Measurements from ENCODE around the gene CCDC158. TPM values are rescaled to one million over a fixed set of nuclear protein-coding genes. Genes with fewer than 3 reads are reported as not detected.

Gene CCDC158
- total and polyA plus RNA-seq, 2 experiments from 2014 or later = 0.21 to 0.27 TPM

DNA sequence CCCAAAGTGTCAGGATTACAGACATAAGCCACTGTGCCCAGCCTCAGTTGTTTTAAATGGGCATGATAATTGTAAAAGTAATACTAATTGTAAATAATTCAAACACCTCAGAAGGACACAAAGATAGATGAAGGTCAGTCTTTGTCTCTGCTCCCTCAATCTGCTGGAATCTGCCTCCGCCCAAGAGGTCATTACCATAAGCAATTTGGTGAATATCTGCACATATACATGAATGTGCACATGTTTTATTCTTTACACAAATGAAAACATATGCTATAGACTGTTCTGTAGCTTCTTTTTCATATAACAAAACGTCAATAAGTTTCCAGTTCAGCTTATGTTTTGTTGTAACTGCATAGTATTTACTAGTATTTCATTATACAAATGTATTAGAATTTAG is 107.4 kb downstream of the CCDC158 start:
- no peak for ATAC-seq
- DNase-seq (ENCODE audit: low spot score) = no peak
- H3K4me3 Mint-ChIP-seq = no peak overlapping the region
- H3K27ac Mint-ChIP-seq = no peak overlapping the region
- Histone ChIP-seq H3K4me1 (ENCODE audit: insufficient read depth) (no peaks in the 10 kb centered on the region), H4K20me1 (replicated peaks; ENCODE audit: insufficient read depth) (no peaks in the 10 kb centered on the region), H3K4me3 (no peak overlapping the region), H3K79me2 (replicated peaks; ENCODE audit: insufficient read depth) (no peaks in the 10 kb centered on the region), H3K4me2 (no peak overlapping the region), H3K36me3 (ENCODE audit: insufficient read depth) (no peaks in the 10 kb centered on the region; the same call in 1 of the 2 replicates), H3K27ac (ENCODE audit: low read depth) (no peak overlapping the region), H2AFZ (no peak overlapping the region), H3F3A (replicated peaks; ENCODE audit: low read depth) (no peaks in the 10 kb centered on the region), H3K9me2 (ENCODE audit: insufficient read depth) (no peaks in the 10 kb centered on the region), H3K27me3 (ENCODE audit: insufficient read depth) (no peaks in the 10 kb centered on the region)
- H3K4me1 Mint-ChIP-seq = no peaks in the 10 kb centered on the region; the same call in 2 of the 3 replicates
- TF ChIP-seq, protein P1, sequence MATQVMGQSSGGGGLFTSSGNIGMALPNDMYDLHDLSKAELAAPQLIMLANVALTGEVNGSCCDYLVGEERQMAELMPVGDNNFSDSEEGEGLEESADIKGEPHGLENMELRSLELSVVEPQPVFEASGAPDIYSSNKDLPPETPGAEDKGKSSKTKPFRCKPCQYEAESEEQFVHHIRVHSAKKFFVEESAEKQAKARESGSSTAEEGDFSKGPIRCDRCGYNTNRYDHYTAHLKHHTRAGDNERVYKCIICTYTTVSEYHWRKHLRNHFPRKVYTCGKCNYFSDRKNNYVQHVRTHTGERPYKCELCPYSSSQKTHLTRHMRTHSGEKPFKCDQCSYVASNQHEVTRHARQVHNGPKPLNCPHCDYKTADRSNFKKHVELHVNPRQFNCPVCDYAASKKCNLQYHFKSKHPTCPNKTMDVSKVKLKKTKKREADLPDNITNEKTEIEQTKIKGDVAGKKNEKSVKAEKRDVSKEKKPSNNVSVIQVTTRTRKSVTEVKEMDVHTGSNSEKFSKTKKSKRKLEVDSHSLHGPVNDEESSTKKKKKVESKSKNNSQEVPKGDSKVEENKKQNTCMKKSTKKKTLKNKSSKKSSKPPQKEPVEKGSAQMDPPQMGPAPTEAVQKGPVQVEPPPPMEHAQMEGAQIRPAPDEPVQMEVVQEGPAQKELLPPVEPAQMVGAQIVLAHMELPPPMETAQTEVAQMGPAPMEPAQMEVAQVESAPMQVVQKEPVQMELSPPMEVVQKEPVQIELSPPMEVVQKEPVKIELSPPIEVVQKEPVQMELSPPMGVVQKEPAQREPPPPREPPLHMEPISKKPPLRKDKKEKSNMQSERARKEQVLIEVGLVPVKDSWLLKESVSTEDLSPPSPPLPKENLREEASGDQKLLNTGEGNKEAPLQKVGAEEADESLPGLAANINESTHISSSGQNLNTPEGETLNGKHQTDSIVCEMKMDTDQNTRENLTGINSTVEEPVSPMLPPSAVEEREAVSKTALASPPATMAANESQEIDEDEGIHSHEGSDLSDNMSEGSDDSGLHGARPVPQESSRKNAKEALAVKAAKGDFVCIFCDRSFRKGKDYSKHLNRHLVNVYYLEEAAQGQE (IDR thresholded peaks at IDR 0.05; ENCODE audit: unreplicated experiment) = no peak
- TF ChIP-seq EZH2phosphoT487 (IDR thresholded peaks at IDR 0.05; ENCODE audit: unreplicated experiment) (no peak), CREB1 (CRISPR knock-in tag; IDR thresholded peaks at IDR 0.05; ENCODE audit: low read depth) (no peak), ZNF331 (CRISPR knock-in tag; IDR thresholded peaks at IDR 0.05; ENCODE audit: low read depth) (no peak), NANOG (IDR thresholded peaks at IDR 0.05; ENCODE audit: borderline replicate concordance) (no peak), POLR2AphosphoS5 (IDR thresholded peaks at IDR 0.05; ENCODE audit: low read depth) (no peak), STAT1 (IDR thresholded peaks at IDR 0.05; ENCODE audit: unreplicated experiment) (no peak), JUNB (IDR thresholded peaks at IDR 0.05; ENCODE audit: unreplicated experiment) (no peak), ZNF114 (CRISPR knock-in tag; IDR thresholded peaks at IDR 0.05) (no peak), EZH2 (IDR thresholded peaks at IDR 0.05; ENCODE audit: low read depth, unreplicated experiment) (no peak)
- TF ChIP-seq, protein P2, sequence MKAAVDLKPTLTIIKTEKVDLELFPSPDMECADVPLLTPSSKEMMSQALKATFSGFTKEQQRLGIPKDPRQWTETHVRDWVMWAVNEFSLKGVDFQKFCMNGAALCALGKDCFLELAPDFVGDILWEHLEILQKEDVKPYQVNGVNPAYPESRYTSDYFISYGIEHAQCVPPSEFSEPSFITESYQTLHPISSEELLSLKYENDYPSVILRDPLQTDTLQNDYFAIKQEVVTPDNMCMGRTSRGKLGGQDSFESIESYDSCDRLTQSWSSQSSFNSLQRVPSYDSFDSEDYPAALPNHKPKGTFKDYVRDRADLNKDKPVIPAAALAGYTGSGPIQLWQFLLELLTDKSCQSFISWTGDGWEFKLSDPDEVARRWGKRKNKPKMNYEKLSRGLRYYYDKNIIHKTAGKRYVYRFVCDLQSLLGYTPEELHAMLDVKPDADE (IDR thresholded peaks at IDR 0.05) = no peak
- TF ChIP-seq, protein P3, sequence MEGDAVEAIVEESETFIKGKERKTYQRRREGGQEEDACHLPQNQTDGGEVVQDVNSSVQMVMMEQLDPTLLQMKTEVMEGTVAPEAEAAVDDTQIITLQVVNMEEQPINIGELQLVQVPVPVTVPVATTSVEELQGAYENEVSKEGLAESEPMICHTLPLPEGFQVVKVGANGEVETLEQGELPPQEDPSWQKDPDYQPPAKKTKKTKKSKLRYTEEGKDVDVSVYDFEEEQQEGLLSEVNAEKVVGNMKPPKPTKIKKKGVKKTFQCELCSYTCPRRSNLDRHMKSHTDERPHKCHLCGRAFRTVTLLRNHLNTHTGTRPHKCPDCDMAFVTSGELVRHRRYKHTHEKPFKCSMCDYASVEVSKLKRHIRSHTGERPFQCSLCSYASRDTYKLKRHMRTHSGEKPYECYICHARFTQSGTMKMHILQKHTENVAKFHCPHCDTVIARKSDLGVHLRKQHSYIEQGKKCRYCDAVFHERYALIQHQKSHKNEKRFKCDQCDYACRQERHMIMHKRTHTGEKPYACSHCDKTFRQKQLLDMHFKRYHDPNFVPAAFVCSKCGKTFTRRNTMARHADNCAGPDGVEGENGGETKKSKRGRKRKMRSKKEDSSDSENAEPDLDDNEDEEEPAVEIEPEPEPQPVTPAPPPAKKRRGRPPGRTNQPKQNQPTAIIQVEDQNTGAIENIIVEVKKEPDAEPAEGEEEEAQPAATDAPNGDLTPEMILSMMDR (conservative IDR thresholded peaks at IDR 0.05; ENCODE audit: low read depth in 2 of 2) = no peak
- TF ChIP-seq, protein P4, sequence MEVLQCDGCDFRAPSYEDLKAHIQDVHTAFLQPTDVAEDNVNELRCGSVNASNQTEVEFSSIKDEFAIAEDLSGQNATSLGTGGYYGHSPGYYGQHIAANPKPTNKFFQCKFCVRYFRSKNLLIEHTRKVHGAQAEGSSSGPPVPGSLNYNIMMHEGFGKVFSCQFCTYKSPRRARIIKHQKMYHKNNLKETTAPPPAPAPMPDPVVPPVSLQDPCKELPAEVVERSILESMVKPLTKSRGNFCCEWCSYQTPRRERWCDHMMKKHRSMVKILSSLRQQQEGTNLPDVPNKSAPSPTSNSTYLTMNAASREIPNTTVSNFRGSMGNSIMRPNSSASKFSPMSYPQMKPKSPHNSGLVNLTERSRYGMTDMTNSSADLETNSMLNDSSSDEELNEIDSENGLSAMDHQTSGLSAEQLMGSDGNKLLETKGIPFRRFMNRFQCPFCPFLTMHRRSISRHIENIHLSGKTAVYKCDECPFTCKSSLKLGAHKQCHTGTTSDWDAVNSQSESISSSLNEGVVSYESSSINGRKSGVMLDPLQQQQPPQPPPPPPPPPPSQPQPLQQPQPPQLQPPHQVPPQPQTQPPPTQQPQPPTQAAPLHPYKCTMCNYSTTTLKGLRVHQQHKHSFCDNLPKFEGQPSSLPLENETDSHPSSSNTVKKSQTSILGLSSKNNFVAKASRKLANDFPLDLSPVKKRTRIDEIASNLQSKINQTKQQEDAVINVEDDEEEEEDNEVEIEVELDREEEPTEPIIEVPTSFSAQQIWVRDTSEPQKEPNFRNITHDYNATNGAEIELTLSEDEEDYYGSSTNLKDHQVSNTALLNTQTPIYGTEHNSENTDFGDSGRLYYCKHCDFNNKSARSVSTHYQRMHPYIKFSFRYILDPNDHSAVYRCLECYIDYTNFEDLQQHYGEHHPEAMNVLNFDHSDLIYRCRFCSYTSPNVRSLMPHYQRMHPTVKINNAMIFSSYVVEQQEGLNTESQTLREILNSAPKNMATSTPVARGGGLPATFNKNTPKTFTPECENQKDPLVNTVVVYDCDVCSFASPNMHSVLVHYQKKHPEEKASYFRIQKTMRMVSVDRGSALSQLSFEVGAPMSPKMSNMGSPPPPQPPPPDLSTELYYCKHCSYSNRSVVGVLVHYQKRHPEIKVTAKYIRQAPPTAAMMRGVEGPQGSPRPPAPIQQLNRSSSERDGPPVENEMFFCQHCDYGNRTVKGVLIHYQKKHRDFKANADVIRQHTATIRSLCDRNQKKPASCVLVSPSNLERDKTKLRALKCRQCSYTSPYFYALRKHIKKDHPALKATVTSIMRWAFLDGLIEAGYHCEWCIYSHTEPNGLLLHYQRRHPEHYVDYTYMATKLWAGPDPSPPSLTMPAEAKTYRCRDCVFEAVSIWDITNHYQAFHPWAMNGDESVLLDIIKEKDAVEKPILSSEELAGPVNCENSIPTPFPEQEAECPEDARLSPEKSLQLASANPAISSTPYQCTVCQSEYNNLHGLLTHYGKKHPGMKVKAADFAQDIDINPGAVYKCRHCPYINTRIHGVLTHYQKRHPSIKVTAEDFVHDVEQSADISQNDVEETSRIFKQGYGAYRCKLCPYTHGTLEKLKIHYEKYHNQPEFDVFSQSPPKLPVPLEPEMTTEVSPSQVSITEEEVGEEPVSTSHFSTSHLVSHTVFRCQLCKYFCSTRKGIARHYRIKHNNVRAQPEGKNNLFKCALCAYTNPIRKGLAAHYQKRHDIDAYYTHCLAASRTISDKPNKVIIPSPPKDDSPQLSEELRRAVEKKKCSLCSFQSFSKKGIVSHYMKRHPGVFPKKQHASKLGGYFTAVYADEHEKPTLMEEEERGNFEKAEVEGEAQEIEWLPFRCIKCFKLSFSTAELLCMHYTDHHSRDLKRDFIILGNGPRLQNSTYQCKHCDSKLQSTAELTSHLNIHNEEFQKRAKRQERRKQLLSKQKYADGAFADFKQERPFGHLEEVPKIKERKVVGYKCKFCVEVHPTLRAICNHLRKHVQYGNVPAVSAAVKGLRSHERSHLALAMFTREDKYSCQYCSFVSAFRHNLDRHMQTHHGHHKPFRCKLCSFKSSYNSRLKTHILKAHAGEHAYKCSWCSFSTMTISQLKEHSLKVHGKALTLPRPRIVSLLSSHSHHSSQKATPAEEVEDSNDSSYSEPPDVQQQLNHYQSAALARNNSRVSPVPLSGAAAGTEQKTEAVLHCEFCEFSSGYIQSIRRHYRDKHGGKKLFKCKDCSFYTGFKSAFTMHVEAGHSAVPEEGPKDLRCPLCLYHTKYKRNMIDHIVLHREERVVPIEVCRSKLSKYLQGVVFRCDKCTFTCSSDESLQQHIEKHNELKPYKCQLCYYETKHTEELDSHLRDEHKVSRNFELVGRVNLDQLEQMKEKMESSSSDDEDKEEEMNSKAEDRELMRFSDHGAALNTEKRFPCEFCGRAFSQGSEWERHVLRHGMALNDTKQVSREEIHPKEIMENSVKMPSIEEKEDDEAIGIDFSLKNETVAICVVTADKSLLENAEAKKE (CRISPR knock-in tag; IDR thresholded peaks at IDR 0.05) = no peak
- H3K27me3 Mint-ChIP-seq (ENCODE audit: insufficient read depth, low read depth, poor library complexity) = peaks cover under 1% of the 10 kb centered on the region
- H3K9me3 Mint-ChIP-seq = peaks cover 12% of the 10 kb centered on the region; the same call in 1 of the 3 replicates
- H3K36me3 Mint-ChIP-seq (ENCODE audit: low read depth) = peaks cover 4% of the 10 kb centered on the region; the same call in 1 of the 3 replicates
